Neuron (in vitro differentiated cells): Measurements from ENCODE around the gene UBL7.

Experiments used
- H2AFZ ChIP-seq: one replicate; pipeline ENCODE4 v1.6.1; 2013; ENCODE audit warnings: low read depth, mild to moderate bottlenecking, inconsistent platforms, low read length, moderate library complexity
- H3K27me3 ChIP-seq: one replicate; pipeline ENCODE4 v1.6.1; 2013; ENCODE audit warnings: low read length; ENCODE audit not compliant: insufficient read depth
- H3K36me3 ChIP-seq: one replicate; pipeline ENCODE4 v1.6.1; 2013; ENCODE audit warnings: low read length; ENCODE audit not compliant: insufficient read depth
- H3K4me1 ChIP-seq: one replicate; pipeline ENCODE4 v1.6.1; 2013; ENCODE audit warnings: low read length; ENCODE audit not compliant: insufficient read depth
- H3K4me3 ChIP-seq: 2 replicates; pipeline ENCODE4 v1.5.1; 2013; ENCODE audit warnings: mild to moderate bottlenecking, low read length, moderate library complexity
- H3K9me3 ChIP-seq: one replicate; pipeline ENCODE4 v1.6.1; 2013; ENCODE audit warnings: low read length

Gene UBL7

GRCh38 chr15:74412159-74412558, 48.8 kb downstream of the UBL7 start:
- peaks cover 2% of the 10 kb centered on the region for H3K36me3 ChIP-seq

DNA sequence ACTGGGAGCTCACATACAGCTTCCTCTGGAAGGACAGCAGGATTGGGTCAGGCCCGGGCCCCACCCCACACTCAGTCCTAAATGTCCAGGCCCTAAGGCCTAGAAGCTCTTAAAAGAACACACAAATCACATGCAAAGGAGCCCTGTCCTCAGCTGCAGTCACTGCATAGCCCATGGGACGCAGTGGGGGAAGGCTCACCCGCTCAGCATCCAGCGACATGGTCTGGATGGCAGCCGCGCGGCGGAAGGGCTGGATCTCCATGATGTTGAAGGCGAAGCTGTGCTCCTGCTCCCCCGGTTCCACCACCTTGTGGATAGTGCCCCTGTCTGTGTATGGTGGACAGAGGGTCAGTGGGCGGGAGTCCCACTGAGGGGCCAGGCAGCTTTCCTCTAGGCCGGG, 49.3 kb downstream of the UBL7 start:
- Histone ChIP-seq H3K27me3 (no peaks in the 10 kb centered on the region), H3K9me3 (no peaks in the 10 kb centered on the region), H3K4me3 (no peak overlapping the region), H3K4me1 (peaks cover 10% of the 10 kb centered on the region), H3K36me3 (peaks cover 2% of the 10 kb centered on the region), H2AFZ (no peak overlapping the region)

More at GRCh38 chr15:74412159-74412558, 48.8 kb downstream of the UBL7 start:
- H3K4me1 ChIP-seq, result peaks cover 6% of the 10 kb centered on the region
- no peaks in the 10 kb centered on the region for H3K27me3 ChIP-seq
- H3K9me3 ChIP-seq, result no peaks in the 10 kb centered on the region
- H3K4me3 ChIP-seq, result no peak overlapping the region
- H2AFZ ChIP-seq, result no peak overlapping the region

- no peak overlapping the region for H2AFZ ChIP-seq
- no peaks in the 10 kb centered on the region for H3K36me3 ChIP-seq
- H3K27me3 ChIP-seq, result no peaks in the 10 kb centered on the region
- H3K4me1 ChIP-seq, result peaks cover 13% of the 10 kb centered on the region
- no peak overlapping the region for H3K4me3 ChIP-seq
- H3K9me3 ChIP-seq, result no peaks in the 10 kb centered on the region
Observed at GRCh38 chr15:74410502-74410901, 50.5 kb downstream of the UBL7 start.

DNA sequence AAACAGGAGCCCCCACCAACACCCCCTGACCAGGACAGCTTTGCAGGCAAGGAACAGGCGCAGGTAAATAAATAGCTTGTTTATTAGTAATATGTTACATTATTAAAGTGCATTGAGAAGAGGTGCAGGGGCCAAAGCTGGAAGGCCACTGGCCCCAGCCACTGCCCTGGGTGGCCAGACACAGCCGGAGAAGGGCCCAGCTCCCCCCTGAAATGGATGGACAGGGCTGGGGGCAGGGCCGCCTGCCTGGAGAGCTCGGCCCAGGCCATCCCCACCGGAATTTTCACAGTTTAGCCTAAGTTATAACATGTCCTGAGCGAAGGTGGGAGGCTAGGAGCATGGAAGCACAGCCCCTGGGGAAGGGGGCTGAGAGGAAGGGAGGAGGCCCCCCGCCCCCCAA, 51.7 kb downstream of the UBL7 start:
- Histone ChIP-seq H3K4me3 (no peak overlapping the region), H2AFZ (no peak overlapping the region), H3K36me3 (no peaks in the 10 kb centered on the region), H3K9me3 (no peaks in the 10 kb centered on the region), H3K4me1 (peaks cover 13% of the 10 kb centered on the region), H3K27me3 (no peaks in the 10 kb centered on the region)

DNA sequence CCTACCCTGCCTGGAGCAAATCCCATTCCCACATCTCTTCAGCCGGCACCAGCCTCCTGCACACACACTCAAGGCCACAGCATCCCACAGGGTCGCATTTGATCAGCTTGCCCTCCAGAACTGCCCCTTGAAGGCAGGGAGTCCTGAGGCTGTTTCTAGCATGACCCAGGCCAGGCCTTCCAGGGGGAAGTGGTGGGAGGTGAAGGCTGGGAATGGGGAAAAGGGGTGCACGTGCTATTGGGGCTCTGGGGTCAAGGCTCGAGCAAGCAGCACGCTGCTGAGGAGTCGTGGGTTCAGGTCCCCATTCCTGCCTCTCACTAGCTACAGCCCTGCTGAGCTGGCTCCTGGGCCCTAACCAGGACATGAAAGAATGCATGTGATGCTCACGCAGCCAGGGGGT, 52.1 kb downstream of the UBL7 start:
- H2AFZ ChIP-seq, result no peak overlapping the region

DNA sequence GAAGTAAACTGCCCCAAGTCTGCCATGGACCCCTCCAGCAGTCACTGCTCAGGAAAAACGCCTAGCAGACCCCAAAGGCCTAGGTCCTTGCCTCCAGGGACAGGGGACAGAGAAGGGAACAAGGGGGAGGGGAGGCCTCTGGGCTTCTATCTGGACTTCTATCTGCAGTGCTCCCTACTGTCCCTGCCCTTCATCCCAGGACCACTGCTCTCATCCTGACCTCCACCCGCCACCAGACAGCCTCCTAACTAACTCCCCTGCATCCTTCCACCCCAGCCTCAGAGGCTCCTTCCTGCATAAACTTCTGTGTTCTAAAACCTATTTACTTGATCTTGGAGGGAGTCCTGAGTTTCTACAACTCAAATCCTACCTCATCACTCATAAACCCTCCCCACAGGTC, 52.6 kb downstream of the UBL7 start:
- Histone ChIP-seq H3K4me1 (peaks cover 13% of the 10 kb centered on the region), H2AFZ (no peak overlapping the region), H3K36me3 (no peaks in the 10 kb centered on the region), H3K27me3 (no peaks in the 10 kb centered on the region), H3K4me3 (no peak overlapping the region), H3K9me3 (no peaks in the 10 kb centered on the region)

More for the DNA sequence above, 52.1 kb downstream of the UBL7 start:
- no peaks in the 10 kb centered on the region for H3K27me3 ChIP-seq
- H3K4me1 ChIP-seq, result peaks cover 13% of the 10 kb centered on the region
- H3K9me3 ChIP-seq, result no peaks in the 10 kb centered on the region
- no peak overlapping the region for H3K4me3 ChIP-seq
- no peaks in the 10 kb centered on the region for H3K36me3 ChIP-seq

- Histone ChIP-seq H3K9me3 (no peaks in the 10 kb centered on the region), H2AFZ (no peak overlapping the region), H3K27me3 (peaks cover 4% of the 10 kb centered on the region), H3K36me3 (no peaks in the 10 kb centered on the region), H3K4me1 (peaks cover 13% of the 10 kb centered on the region), H3K4me3 (peak overlapping the region; percentile 0)
Observed at GRCh38 chr15:74406992-74407705, 53.8 kb downstream of the UBL7 start.

- peaks cover 13% of the 10 kb centered on the region for H3K4me1 ChIP-seq
- no peaks in the 10 kb centered on the region for H3K36me3 ChIP-seq
- no peak overlapping the region for H3K4me3 ChIP-seq
- H3K9me3 ChIP-seq, result no peaks in the 10 kb centered on the region
- peaks cover 6% of the 10 kb centered on the region for H3K27me3 ChIP-seq
- H2AFZ ChIP-seq, result no peak overlapping the region
Observed at GRCh38 chr15:74406517-74406916, 54.4 kb downstream of the UBL7 start.

DNA sequence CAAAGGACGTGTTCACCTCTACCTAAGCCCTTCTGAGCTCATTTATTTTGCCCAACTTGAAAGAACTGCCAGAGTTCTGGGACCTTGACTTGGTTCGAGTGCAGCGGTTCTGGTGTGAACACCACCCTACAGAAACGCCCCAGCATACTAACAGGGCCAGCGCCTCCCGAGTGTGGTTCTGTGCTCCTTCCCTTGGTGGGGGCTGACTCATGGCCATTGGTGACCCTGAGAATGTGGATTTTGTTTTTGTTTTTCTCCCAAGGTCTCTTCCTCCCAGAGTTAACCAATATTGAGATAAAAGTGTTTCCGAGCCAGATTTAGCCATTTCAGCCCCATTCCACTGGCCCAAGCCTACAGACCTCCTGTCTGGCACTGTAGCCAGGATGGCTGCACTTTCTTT, 55.1 kb downstream of the UBL7 start:
- Histone ChIP-seq H3K36me3 (no peaks in the 10 kb centered on the region), H3K4me3 (no peak overlapping the region), H3K27me3 (peaks cover 6% of the 10 kb centered on the region), H3K4me1 (peaks cover 13% of the 10 kb centered on the region), H3K9me3 (no peaks in the 10 kb centered on the region), H2AFZ (no peak overlapping the region)

DNA sequence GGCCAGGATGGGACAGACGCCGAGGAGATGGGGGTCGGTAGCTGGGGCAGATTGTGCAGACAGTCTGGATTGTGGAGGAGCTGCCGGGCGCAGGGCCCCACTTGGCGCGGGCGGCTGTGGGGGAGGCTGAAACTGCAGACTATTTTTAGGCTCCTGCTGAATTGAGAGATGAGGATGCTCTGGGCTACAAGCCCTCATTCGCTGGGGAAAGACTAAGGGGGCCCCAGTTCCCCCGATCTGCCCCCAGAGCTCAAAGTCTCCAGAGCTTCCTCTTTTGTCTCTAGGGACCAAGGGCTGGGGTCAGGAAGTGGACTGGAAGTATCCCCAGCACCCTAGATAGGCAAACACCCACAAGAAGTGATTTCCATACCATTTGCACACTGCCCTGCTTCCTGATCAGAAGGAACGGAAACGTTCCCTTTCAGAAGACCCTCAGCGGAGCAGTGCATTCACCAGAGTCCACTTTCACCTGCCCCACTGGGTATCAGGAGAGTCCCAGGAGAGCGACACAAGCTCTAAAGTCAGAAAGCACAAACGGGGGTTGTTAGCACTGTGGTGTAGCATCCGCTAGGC, 56.9 kb downstream of the UBL7 start:
- H3K27me3 ChIP-seq, result peaks cover 6% of the 10 kb centered on the region
- no peak overlapping the region for H3K4me3 ChIP-seq
- H2AFZ ChIP-seq, result no peak overlapping the region
- H3K36me3 ChIP-seq, result no peaks in the 10 kb centered on the region
- peaks cover 13% of the 10 kb centered on the region for H3K4me1 ChIP-seq
- H3K9me3 ChIP-seq, result no peaks in the 10 kb centered on the region

GRCh38 chr15:74403588-74403919, 57.4 kb downstream of the UBL7 start:
- Histone ChIP-seq H3K4me3 (no peak overlapping the region), H3K4me1 (peaks cover 13% of the 10 kb centered on the region), H3K36me3 (no peaks in the 10 kb centered on the region), H2AFZ (no peak overlapping the region), H3K27me3 (peaks cover 6% of the 10 kb centered on the region), H3K9me3 (no peaks in the 10 kb centered on the region)

GRCh38 chr15:74402873-74403587, 57.9 kb downstream of the UBL7 start:
- Histone ChIP-seq H2AFZ (no peak overlapping the region), H3K27me3 (peaks cover 6% of the 10 kb centered on the region), H3K4me1 (peaks cover 13% of the 10 kb centered on the region), H3K36me3 (no peaks in the 10 kb centered on the region), H3K9me3 (no peaks in the 10 kb centered on the region), H3K4me3 (no peak overlapping the region)

DNA sequence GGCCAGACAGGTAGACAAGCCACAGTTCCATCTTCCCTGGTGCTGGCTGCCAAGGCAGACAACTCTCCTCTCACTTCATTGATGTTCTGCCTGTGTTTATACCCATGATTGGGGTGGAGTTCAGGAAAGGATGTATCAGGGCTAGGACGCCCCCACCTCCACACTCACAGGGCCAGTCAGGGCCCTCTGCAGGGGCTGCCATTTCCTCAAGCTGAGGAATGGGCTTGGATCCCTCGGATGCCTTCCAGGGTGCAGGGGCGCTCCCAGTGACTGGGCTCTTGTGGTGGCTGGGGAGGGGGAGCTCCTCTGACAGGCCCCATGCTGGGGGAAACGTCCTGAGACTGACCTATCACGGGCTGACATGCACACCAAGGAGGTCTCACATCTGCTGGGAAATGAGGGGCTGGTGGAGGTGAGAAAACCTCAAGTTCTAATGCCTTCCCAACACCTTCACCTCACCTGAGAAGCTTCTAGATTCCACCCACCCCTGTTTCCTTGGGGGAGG, 58.6 kb downstream of the UBL7 start:
- H3K4me1 ChIP-seq, result peaks cover 10% of the 10 kb centered on the region
- H3K9me3 ChIP-seq, result no peaks in the 10 kb centered on the region
- no peak overlapping the region for H3K4me3 ChIP-seq
- no peaks in the 10 kb centered on the region for H3K36me3 ChIP-seq
- peaks cover 6% of the 10 kb centered on the region for H3K27me3 ChIP-seq
- no peak overlapping the region for H2AFZ ChIP-seq
